HG03175 (cell line): Measurements from ENCODE around the gene WDFY3.

ENCODE experiments used
- ATAC-seq: cut with Tn5 transposase; IDR thresholded peaks from one replicate; pipeline ENCODE4 v1.9.1; 2021; ENCODE audit warnings: mild to moderate bottlenecking, moderate library complexity; ENCODE audit not compliant: unreplicated experiment

Gene WDFY3

GRCh38 chr4:84966382-84967242 lies at the start of gene WDFY3:
WDFY3 (minus strand) TSS chr4:84966690; CDS start chr4:84860591, 106,099 bp downstream.
- ATAC-seq = peak; percentile 43

GRCh38 chr4:85005865-85006377 lies 39.4 kb upstream of the WDFY3 start:
- ATAC-seq = no peak

GRCh38 chr4:85000343-85000742 lies 33.9 kb upstream of the WDFY3 start:
- no peak for ATAC-seq

- ATAC-seq = no peak
Measured at GRCh38 chr4:84995386-84995785, 28.9 kb upstream of the WDFY3 start.

DNA sequence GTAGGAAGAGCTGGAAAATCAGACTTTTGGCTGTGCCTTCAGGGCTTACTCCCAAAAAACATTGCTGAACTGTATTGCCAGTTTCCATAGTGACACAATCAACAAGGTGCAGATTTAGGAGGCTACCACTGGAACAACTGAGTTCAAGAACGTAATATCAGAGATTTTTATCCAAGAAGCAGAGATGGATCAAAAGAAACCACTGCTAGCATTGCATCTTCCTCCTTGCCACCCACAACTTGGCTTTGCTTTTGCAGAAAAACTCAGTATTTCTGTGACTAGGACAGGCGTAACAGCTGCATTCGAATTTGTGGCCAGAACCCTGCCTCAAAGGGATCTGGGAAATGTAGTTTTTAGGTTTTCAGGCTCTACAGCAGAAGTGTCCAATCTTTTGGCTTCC lies 27.8 kb upstream of the WDFY3 start:
- ATAC-seq = no peak

DNA sequence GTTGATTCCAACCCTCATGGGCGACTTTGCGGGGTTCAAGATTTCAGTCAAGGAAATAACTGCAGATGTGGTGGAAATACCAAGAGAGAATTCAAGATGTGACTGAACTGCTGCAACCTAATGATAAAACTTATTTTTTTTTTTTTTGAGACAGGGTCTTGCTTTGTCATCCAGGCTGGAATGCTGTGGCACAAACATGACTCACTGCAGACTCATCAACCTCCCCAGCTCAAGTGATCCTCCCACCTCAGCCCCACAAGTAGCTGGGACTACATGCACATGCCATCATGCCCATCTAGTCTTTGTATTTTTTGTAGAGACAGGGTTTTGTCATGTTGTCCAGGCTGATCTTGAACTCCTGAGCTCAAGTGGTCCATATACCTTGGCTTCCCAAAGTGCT lies 19.5 kb upstream of the WDFY3 start:
- ATAC-seq = no peak

DNA sequence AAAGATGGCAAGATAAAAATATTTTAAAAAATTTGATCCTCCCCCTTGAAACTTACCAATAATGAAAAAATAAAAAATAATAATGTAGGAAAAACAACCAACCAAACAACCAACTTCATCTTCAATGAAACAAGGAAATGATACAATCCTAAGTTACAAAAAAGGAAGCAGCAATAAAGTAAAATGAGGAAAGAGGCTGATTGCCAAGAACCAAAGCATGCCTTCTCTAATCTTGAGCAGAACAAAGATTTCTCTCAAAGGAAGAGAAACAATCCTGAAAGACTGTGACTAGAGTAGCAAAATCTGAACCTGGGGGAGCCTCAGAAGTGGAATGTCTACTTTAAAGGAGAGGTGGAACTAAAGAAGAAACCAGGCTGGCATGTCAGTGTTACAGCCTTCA lies 10.9 kb upstream of the WDFY3 start:
- no peak for ATAC-seq

GRCh38 chr4:84973856-84974255 lies 7.4 kb upstream of the WDFY3 start:
- ATAC-seq = no peak

DNA sequence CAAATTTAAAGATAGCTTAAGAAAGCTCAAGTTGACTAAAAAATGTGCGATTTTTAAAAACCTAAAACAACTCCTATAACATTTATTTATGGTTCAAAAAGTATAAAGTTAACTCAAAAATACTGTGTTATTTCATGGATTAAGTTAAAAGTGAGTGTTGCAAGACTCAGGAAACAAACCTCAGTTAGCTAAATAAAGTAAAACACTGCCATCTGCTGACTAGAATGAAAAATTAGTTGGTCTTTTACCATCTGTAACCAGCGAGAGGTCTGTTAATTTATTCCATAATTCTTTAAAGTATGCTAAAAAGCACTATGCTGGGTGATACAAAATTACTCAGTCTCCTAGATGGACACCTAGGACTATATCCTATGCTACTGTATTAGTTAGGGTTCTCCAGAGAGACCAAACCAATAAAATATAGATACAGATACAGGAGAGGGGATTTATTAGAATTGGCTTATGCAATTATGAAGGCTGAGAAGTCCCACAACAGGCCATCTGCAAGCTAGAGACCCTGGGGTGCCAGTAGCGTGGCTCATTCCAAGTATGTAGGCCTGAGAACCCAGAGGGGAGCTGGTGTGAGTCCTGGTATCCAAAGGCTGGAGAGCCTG lies 4.9 kb upstream of the WDFY3 start:
- no peak for ATAC-seq

DNA sequence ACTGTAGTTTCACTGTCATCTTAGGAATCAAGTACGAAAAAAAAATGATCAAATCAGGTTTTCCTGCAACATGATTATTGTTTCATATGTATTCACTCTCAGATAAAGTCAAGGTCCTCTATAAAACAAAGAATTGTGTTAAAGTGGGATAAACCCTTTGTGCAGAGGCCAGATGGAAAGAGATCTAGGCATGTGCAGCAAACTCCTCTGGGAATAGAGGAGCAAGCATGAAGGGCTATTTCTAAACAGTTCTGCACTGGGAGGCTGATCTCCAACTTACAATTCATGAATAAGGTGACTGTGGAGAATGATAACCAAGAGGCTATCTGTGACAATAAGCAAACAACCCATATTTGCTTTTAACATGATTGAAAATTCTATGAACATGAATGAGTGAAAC lies 2.4 kb upstream of the WDFY3 start:
- ATAC-seq = no peak

- ATAC-seq = no peak
Measured at GRCh38 chr4:84967243-84967690, 777 bp upstream of the WDFY3 start.

- ATAC-seq = peak; percentile 24
Measured at GRCh38 chr4:84965553-84966381, 723 bp downstream of the WDFY3 start.

GRCh38 chr4:84964995-84965552 lies 1.4 kb downstream of the WDFY3 start:
- ATAC-seq = no peak

GRCh38 chr4:84962102-84962501 lies 4.4 kb downstream of the WDFY3 start:
- no peak for ATAC-seq

GRCh38 chr4:84958434-84958833 lies 8.1 kb downstream of the WDFY3 start:
- no peak for ATAC-seq

- ATAC-seq = no peak
Measured at GRCh38 chr4:84957514-84958420, 8.7 kb downstream of the WDFY3 start.

GRCh38 chr4:84956014-84956413 lies 10.5 kb downstream of the WDFY3 start:
- no peak for ATAC-seq

DNA sequence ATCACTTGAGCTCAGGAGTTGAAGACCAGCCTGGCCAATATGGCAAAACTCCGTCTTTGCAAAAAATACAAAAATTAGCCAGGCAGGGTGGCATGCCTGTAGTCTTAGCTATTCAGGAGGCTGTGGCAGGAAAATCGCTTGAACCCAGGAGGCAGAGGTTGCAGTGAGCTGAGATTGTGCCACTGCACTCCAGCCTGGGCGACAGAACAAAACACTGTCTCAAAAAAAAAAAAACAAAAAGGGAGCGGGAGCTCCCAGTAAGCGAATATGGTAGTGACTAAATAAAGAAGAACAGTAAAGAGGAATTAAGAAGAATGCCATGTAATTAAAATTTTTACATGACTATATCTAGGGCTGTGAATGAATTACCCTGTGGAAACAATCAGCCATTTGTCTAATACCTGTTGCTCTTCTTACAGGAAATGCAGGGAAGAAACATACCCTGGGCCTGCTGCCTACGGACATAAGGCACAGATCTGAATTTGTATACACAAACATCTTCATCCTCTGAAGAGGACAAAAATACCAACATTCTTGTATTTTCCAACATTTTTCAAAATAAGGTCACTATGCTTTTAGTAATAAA lies 11.4 kb downstream of the WDFY3 start:
- ATAC-seq = no peak

DNA sequence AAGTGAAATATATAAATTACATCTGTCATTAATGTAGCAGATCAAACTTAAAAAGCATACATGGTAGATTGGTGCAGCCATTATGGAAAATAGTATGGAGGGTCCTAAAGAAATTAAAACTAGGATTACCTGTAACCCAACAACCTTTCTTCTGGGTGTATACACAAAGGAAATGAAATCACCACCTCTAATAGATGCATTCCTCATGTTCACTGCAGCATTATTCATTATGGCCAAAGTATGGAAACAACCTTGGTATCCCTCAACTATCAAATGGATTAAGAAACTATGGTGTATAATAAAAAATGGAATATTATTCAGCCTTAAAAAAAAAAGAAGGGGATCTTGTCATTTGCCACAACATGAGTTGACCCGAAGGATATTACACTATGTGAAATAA lies 13.7 kb downstream of the WDFY3 start:
- ATAC-seq = no peak

DNA sequence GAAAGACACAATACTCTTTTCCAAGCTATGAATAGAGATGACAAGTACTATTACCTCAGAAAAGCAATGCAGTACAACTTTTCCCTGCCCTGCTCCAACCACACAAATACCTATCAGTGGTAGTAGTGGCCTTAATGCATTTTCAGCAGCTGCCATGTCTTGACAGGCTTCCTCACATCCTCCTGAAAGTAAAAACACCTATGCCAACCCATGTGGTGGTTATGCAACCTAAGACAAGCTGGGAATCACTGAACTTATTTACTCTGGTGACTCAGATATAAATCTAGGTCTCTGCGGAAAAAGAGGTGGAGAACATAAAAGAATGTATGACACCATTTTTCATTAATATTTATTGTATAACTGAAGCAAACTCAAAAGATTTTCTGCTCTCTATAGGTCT lies 14.5 kb downstream of the WDFY3 start:
- ATAC-seq = no peak
